Measurements from ENCODE around the gene MCU.

DNA sequence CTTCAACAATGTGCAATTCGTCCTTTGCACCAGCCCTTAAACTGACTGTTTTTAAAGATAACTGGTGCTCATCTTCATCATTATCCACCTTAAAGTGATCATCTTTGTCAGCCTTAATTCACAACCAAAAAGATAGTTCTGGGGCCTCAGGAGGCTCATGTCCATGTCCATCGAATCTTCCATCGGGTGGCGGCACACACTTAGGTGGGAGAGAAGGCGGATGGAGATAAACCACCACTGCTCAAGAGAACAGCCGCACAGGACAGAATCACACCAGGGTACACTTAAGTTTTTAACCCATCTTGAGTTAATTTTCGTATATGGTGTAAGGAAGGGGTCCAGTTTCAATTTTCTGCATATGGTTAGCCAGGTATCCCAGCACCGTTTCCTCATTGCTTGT, 226.4 kb downstream of the MCU start:
- TF ChIP-seq POLR2A (IDR thresholded peaks at IDR 0.05) (no peak), POLR2AphosphoS5 (IDR thresholded peaks at IDR 0.05; ENCODE audit: insufficient read depth in 1 of 2, low read depth in 1 of 2) (no peak)
- TF ChIP-seq, protein P1, sequence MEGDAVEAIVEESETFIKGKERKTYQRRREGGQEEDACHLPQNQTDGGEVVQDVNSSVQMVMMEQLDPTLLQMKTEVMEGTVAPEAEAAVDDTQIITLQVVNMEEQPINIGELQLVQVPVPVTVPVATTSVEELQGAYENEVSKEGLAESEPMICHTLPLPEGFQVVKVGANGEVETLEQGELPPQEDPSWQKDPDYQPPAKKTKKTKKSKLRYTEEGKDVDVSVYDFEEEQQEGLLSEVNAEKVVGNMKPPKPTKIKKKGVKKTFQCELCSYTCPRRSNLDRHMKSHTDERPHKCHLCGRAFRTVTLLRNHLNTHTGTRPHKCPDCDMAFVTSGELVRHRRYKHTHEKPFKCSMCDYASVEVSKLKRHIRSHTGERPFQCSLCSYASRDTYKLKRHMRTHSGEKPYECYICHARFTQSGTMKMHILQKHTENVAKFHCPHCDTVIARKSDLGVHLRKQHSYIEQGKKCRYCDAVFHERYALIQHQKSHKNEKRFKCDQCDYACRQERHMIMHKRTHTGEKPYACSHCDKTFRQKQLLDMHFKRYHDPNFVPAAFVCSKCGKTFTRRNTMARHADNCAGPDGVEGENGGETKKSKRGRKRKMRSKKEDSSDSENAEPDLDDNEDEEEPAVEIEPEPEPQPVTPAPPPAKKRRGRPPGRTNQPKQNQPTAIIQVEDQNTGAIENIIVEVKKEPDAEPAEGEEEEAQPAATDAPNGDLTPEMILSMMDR (IDR thresholded peaks at IDR 0.05), result no peak
